ENCODE data around the gene NEURL1. TPM values are rescaled to one million over a fixed set of nuclear protein-coding genes. Genes with fewer than 3 reads are reported as not detected.

NEURL1 gene
- total RNA-seq, 1 donor = 0.27 TPM

DNA sequence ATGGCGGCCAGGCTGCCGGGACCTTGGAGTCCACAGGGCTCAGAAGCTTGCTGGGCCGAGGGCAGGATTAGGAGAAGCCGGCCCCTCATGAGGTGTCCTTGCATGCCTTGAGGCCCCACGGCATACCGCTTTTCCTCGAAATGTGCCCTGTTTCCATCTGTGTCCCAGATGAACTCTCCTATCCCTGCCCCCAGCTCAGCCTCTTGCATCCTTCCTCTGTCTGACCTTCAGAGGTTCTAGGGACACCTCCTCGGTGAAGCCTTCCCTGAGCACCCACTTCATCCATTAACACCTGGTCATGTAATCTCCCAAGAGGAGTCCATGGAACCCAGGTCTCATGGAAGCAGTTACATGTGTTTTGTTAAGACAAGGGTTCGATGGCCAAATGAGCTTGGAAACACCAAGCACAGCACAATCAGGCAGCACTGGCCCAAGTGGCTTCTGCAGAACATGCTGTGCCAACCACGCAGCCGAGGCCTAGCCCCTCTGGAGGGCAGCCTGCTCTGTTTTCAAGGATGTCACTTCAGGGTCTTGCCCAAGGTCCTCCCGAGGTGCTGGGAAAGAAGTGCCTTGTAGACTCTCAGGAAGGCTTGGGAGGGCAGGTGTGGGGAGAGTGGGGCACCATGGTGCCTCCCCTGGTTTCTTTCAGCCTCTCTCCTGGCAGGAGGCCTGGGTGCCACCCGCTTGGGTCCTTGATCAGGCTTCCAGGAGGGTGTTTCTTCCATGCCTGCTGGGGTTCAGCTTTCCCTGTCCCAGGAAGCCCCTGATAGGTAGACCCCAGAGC lies 124.3 kb downstream of the NEURL1 start:
- TF ChIP-seq, protein P1, sequence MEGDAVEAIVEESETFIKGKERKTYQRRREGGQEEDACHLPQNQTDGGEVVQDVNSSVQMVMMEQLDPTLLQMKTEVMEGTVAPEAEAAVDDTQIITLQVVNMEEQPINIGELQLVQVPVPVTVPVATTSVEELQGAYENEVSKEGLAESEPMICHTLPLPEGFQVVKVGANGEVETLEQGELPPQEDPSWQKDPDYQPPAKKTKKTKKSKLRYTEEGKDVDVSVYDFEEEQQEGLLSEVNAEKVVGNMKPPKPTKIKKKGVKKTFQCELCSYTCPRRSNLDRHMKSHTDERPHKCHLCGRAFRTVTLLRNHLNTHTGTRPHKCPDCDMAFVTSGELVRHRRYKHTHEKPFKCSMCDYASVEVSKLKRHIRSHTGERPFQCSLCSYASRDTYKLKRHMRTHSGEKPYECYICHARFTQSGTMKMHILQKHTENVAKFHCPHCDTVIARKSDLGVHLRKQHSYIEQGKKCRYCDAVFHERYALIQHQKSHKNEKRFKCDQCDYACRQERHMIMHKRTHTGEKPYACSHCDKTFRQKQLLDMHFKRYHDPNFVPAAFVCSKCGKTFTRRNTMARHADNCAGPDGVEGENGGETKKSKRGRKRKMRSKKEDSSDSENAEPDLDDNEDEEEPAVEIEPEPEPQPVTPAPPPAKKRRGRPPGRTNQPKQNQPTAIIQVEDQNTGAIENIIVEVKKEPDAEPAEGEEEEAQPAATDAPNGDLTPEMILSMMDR (IDR thresholded peaks at IDR 0.05; ENCODE audit: insufficient read depth, low read length) = no peak
- no peak overlapping the region for H3K4me3 ChIP-seq (ENCODE audit: low read depth, low read length)
- DNase-seq (ENCODE audit: low read depth) = no peak

- no peak overlapping the region for H3K4me3 ChIP-seq (ENCODE audit: low read depth, low read length)
- TF ChIP-seq, protein P1 (IDR thresholded peaks at IDR 0.05; ENCODE audit: insufficient read depth, low read length) = no peak
- DNase-seq (ENCODE audit: low read depth) = peak; percentile 97
These were observed 125.3 kb downstream of the NEURL1 start for GRCh38 chr10:103618575-103619423.

GRCh38 chr10:103619424-103620351 lies 126.2 kb downstream of the NEURL1 start:
- TF ChIP-seq, protein P1 (IDR thresholded peaks at IDR 0.05; ENCODE audit: insufficient read depth, low read length) = no peak
- no peak for DNase-seq (ENCODE audit: low read depth)
- H3K4me3 ChIP-seq (ENCODE audit: low read depth, low read length) = peak overlapping the region; percentile 17

GRCh38 chr10:103620352-103620740 lies 126.8 kb downstream of the NEURL1 start:
- H3K4me3 ChIP-seq (ENCODE audit: low read depth, low read length) = no peak overlapping the region
- TF ChIP-seq, protein P1 (IDR thresholded peaks at IDR 0.05; ENCODE audit: insufficient read depth, low read length) = no peak
- DNase-seq (ENCODE audit: low read depth) = no peak

DNA sequence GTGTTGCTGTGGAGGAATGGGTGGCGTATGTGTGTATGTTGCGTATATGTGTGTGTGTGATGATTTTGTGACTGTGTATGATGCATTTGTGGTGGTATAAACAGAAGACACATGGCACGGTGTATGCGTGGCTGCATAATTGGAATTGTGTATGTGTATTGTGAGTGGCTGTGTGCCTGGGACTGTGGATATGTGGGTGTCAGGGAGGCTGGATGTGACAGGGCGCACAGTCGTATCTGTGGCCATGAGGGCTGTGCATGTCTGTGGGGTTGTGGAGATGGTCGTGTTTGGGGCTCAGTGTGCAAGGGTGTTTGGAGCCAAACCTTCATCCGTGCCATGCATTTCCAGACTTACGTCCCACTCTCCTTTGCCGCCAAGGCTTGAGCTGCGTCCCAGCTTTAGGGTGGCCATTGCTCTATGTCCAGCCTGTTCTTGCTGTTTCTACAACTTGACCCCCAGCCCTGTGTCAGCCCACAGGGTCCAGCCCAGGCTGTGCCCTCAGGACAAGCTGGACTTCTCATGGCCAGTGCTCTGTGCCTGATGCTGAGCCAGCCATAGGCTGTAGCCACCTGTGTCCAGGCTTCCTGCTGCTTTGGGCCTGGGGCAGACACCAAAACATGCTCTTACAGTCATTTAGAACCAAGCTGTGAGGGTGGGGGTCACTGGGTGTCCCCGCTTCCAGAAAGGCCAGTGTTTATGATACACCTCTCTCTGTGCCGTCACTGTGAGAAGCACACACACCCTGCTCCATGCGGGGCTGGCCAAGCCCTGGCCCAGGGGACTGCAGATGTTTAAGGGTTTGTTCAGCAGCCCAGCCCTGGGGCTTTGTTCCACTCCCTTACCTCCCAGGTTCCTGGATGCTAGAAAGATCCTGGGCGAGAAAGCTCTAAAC lies 127.6 kb downstream of the NEURL1 start:
- no peak overlapping the region for H3K4me3 ChIP-seq (ENCODE audit: low read depth, low read length)
- DNase-seq (ENCODE audit: low read depth) = no peak
- TF ChIP-seq, protein P1 (IDR thresholded peaks at IDR 0.05; ENCODE audit: insufficient read depth, low read length) = no peak

Data from fibroblast of the aortic adventitia (primary cell).